Pancreas (tissue), 10 donors: ENCODE data around the gene ANKRD9. TPM values are rescaled to one million over a fixed set of nuclear protein-coding genes. Genes with fewer than 3 reads are reported as not detected.

Source experiments
- ATAC-seq, 4 donors: fragments of 200-7000 bp; cut with Tn5 transposase; one replicate each; pipeline versions ENCODE4 v1.8.0 to v1.9.1; 2020; ENCODE audit warnings: mild to moderate bottlenecking in 4 of 4, moderate library complexity in 4 of 4
- DNase-seq, 6 donors: peaks; one replicate each; pipeline ENCODE4 v3.0.0-alpha.2; 2020
- FAIRE-seq: peaks from 2 replicates; lab custom pipeline; 2012; peaks lifted over from hg19 to GRCh38; lab: Jason Lieb, UNC
- H3K27ac ChIP-seq, 4 donors: fragments of 200-600 bp; sonication (generic); 1 replicate in 3 of 4; 2 replicates in 1 of 4; pipeline versions ENCODE4 v1.5.0 to v1.8.0; 2020
- H3K27me3 ChIP-seq, 4 donors: fragments of 200-600 bp; one replicate each; pipeline ENCODE4 v1.8.0; 2021
- H3K36me3 ChIP-seq, 3 donors: fragments of 200-600 bp; sonication (generic) in 1 of 3; one replicate each; pipeline versions ENCODE4 v1.5.0 to v1.8.0; 2020 to 2021
- H3K4me1 ChIP-seq, 3 donors: fragments of 200-600 bp; one replicate each; pipeline ENCODE4 v1.8.0; 2021
- H3K4me3 ChIP-seq, 4 donors: fragments of 200-600 bp; sonication (generic) in 2 of 4; one replicate each; pipeline versions ENCODE4 v1.5.0 to v1.8.0; 2020 to 2021
- H3K9me3 ChIP-seq, 4 donors: fragments of 200-600 bp; one replicate each; pipeline ENCODE4 v1.8.0; 2021
- WGBS, 2 donors: extraction: QIAGEN DNeasy Blood & Tissue Kit; methylation state at CpG; one replicate each; pipeline ENCODE4 v1.1.7; 2013; 5-methylcytosine and 5-hydroxymethylcytosine counted together
- intact Hi-C, 3 donors: fragments of 100-400 bp; cut with DNase I; formaldehyde crosslinking; loops; one replicate each; pipeline versions ENCODE4 v1.11.1 to v1.14.2; 2022
- polyA plus RNA-seq, 2 donors: library from polyadenylated mRNA; stranded (reverse); fragments of 200-250 nt; gene quantifications; one replicate each; pipeline ENCODE4 v1.2.3, GENCODE V29; 2013
- total RNA-seq, 6 donors: library from RNA; stranded (reverse); fragmentation: NEBNext Ultra II Directional in 4 of 6; extraction: Animal tissue kit (Norgen Biotek cat#: 25700) in 4 of 6; gene quantifications; one replicate each; pipeline versions ENCODE4 v1.2.1 to v1.2.4, GENCODE V29; 2021 to 2023
- TF ChIP-seq, protein P1 (sequence below), 4 donors: fragments of 200-600 bp; sonication (generic) in 3 of 4; IDR thresholded peaks; one replicate each; pipeline versions ENCODE4 v1.5.0 to v1.8.0; 2021; ENCODE audit warnings: antibody characterized with exemption in 4 of 4
- donor health status: healthy with polysubstance abuse.
- donor health status: DM: no; HTN: no; CAD: no; lungs with moderate emphysema.
- donor health status: DM: no; HTN: no; CAD: no.
- donor health status: control.
- donor health status: control.
- donor health status: Bipolar disorder and iron deficiency.
- donor health status: DM: yes; HTN: yes; CAD: no.
- donor health status: DM: no; HTN: no; CAD: no.
- donor health status: DM: no; HTN: no; CAD: no.
- donor health status: DM: yes; HTN: yes; CAD: no.

The ANKRD9 gene
- total and polyA plus RNA-seq, 8 donors = 5.4 to 14.4 (median 8.5) TPM

DNA sequence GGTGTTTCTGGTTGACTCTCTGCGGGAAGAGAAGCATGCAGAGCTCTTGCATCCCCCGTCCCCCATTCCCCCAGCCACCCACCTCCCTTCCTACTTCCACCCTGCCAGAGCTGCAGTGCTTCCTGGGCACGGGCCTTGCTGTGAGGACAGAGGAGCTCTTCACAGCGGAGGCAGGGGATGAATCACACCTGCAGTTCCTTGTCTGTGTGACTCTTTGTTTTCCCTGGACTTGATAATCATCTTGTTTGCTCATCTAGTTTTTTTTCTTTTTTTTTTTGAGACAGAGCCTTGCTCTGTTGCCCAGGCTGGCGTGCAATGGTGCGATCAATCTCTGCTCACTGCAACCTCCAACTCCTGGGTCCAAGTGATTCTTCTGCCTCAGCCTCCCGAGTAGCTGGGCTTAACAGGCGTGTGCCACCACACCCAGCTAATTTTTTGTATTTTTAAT is 27.8 kb downstream of the ANKRD9 start:
- FAIRE-seq = no peak
- Histone ChIP-seq H3K27ac (no peak overlapping the region), H3K36me3 (no peaks in the 10 kb centered on the region), H3K4me3 (no peak overlapping the region), H3K9me3 (no peaks in the 10 kb centered on the region), H3K27me3 (no peaks in the 10 kb centered on the region), H3K4me1 (peaks cover 0 to 7% (median 0%) of the 10 kb centered on the region in 3 donors)
- intact Hi-C loops = no loop called here
- ATAC-seq = peak in 2 of 4 donors; percentile 23 to 28
- DNase-seq = peak in 1 of 6 donors; percentile 25
- TF ChIP-seq, protein P1, sequence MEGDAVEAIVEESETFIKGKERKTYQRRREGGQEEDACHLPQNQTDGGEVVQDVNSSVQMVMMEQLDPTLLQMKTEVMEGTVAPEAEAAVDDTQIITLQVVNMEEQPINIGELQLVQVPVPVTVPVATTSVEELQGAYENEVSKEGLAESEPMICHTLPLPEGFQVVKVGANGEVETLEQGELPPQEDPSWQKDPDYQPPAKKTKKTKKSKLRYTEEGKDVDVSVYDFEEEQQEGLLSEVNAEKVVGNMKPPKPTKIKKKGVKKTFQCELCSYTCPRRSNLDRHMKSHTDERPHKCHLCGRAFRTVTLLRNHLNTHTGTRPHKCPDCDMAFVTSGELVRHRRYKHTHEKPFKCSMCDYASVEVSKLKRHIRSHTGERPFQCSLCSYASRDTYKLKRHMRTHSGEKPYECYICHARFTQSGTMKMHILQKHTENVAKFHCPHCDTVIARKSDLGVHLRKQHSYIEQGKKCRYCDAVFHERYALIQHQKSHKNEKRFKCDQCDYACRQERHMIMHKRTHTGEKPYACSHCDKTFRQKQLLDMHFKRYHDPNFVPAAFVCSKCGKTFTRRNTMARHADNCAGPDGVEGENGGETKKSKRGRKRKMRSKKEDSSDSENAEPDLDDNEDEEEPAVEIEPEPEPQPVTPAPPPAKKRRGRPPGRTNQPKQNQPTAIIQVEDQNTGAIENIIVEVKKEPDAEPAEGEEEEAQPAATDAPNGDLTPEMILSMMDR (IDR thresholded peaks at IDR 0.05) = no peak
- WGBS, 2 donors = 91 to 97% methylated on average over 8 of the region's 8 CpGs

DNA sequence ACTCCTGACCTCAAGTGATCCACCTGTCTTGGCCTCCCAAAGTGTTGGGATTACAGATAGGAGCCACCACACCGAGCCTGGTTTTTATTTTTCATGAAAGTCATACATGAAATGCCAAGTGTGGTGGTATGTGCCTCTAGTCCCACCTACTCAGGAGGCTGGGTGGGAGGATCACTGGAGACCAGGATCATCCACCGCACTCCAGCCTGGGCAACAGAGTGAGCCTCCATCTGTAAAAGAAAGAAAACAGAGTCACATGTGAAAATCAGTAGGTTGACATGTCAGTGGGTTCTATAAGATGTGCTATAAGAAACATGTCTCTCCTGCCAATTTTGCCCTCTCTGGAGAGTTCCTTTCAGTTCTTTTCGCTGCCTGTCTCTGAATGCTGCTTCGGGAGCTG is 28.2 kb downstream of the ANKRD9 start:
- no peak for ATAC-seq
- H3K9me3 ChIP-seq = no peaks in the 10 kb centered on the region
- TF ChIP-seq, protein P1 (IDR thresholded peaks at IDR 0.05) = no peak
- H3K27ac ChIP-seq = no peak overlapping the region
- no peak overlapping the region for H3K4me3 ChIP-seq
- peak in 1 of 6 donors; percentile 0 for DNase-seq
- WGBS, 2 donors = 97 to 99% methylated on average over 4 of the region's 4 CpGs
- FAIRE-seq = no peak
- H3K4me1 ChIP-seq = peaks cover 0 to 7% (median 0%) of the 10 kb centered on the region in 3 donors
- no peaks in the 10 kb centered on the region for H3K27me3 ChIP-seq
- intact Hi-C loops = no loop called here
- H3K36me3 ChIP-seq = no peaks in the 10 kb centered on the region

GRCh38 chr14:102479777-102480176 is 29.8 kb downstream of the ANKRD9 start:
- FAIRE-seq (no peak), DNase-seq (peak; percentile 67 to 90 (median 78)), ATAC-seq (peak; percentile 73 to 89 (median 78))
- TF ChIP-seq, protein P1 (IDR thresholded peaks at IDR 0.05) = no peak
- Histone ChIP-seq H3K4me1 (peaks cover 0 to 7% (median 0%) of the 10 kb centered on the region in 3 donors), H3K36me3 (no peaks in the 10 kb centered on the region), H3K27me3 (no peaks in the 10 kb centered on the region), H3K4me3 (peak overlapping the region in 2 of 4 donors; percentile 14 to 23), H3K27ac (peak overlapping the region in 2 of 4 donors; percentile 49 to 50), H3K9me3 (no peaks in the 10 kb centered on the region)
- intact Hi-C loops = no loop called here
- WGBS, 2 donors = 13 to 14% methylated on average over 7 of the region's 7 CpGs

- H3K4me3 ChIP-seq = no peak overlapping the region
- no peaks in the 10 kb centered on the region for H3K27me3 ChIP-seq
- intact Hi-C loops = no loop called here
- FAIRE-seq = no peak
- WGBS, 2 donors = 96 to 98% methylated on average over 2 of the region's 2 CpGs
- peak in 1 of 6 donors; percentile 15 for DNase-seq
- peak overlapping the region in 2 of 4 donors; percentile 49 to 50 for H3K27ac ChIP-seq
- H3K36me3 ChIP-seq = no peaks in the 10 kb centered on the region
- no peaks in the 10 kb centered on the region for H3K9me3 ChIP-seq
- TF ChIP-seq, protein P1 (IDR thresholded peaks at IDR 0.05) = no peak
- ATAC-seq = no peak
- peaks cover 0 to 7% (median 0%) of the 10 kb centered on the region in 3 donors for H3K4me1 ChIP-seq
Measured at GRCh38 chr14:102479107-102479506, 30.5 kb downstream of the ANKRD9 start.

DNA sequence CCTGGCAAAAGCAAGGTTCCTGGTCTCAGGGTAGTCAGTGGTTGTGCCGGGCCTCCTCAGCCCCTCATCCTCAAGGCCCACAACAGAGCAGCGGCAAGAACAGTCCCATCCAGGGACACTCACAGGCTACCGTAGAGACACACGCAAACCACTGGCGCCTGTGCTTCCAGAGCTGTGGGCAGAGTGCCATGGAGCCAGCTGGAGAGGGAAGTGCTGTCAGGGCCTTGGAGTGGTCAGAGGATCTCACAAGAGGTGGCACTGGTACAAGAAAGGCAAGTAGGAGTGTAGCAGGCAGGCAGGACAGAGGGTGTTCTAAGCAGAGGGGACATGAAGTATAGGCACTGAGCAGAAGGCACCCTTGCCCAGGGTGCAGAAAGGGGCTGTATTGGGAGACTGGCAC is 34.6 kb downstream of the ANKRD9 start:
- Histone ChIP-seq H3K27ac (no peak overlapping the region), H3K4me1 (peaks cover 0 to 7% (median 0%) of the 10 kb centered on the region in 3 donors), H3K9me3 (no peaks in the 10 kb centered on the region), H3K36me3 (no peaks in the 10 kb centered on the region), H3K27me3 (no peaks in the 10 kb centered on the region), H3K4me3 (no peak overlapping the region)
- peak in 2 of 6 donors; percentile 12 to 71 for DNase-seq
- 71 to 75% methylated on average over 5 of the region's 5 CpGs for WGBS, 2 donors
- intact Hi-C loops = no loop called here
- TF ChIP-seq, protein P1 (IDR thresholded peaks at IDR 0.05) = no peak
- peak in 3 of 4 donors; percentile 22 to 64 (median 59) for ATAC-seq
- FAIRE-seq = no peak
